Inflammatory macrophage treated with lipopolysaccharide for 1 hour (primary cell): ENCODE data around the gene EPB41L2.
A peak's percentile ranks its signal among the peaks of the same experiment; 100 is the strongest.

Experiments used
- DNase-seq, 2 donors: peaks; one replicate each; pipeline ENCODE4 v3.0.0-alpha.2; 2020 to 2022

Gene EPB41L2

DNA sequence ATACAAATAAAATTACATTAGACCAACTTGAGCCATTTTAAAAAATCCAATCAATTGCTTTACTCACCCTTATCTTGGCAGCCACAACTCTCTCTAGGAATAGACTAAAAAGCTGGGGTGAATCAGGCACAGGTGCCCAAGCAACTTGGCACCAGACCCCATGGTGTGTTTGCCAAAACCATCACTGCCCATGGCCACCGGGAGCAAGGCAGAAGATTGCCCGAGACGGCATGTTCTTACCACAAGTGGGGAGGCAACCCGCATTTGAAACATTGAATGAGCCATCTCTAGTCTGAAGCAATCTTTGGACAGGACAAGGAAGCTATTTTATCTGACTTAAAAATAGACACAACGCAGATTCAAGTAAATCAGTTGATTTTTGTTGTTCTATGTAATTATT is 166.8 kb downstream of the EPB41L2 start:
- DNase-seq = no peak

DNA sequence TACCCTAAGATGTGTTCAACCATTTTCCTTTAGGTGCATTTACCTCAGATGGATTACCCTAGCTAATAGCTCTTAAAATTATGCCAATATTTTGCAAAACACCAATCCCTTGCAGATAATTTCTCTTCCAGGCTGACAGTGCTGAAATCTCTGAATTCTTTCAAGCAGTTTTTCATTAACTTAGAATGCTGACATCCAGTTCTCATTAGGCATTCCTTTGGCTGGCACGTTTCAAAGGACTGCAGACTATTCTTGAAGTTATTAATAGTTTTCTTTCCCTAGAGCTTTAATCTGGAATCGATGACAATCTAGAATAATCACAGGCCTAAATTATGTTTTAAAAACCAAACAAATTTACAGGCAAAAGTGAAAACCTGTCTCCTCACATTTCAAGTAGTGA is 167.5 kb downstream of the EPB41L2 start:
- no peak for DNase-seq

DNA sequence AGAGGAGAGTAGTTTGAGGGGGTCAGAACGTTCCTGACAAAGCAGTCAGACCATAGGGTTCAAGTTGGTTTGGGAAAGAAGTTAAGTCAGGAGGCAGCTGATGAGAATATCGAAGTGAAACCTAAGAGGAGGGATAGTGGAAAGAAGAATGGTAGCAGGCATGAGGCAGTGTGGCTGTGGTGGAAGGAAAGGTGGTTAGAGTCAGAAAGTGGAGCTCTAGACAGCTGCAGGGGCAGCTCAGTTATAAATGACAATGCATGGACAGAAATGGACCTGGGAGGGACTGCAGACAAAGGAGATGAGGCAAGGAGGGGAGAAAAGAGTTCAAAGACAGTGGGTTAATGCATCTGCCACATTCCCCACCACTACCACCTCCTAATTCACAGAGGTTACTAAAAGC is 169.3 kb downstream of the EPB41L2 start:
- no peak for DNase-seq

DNA sequence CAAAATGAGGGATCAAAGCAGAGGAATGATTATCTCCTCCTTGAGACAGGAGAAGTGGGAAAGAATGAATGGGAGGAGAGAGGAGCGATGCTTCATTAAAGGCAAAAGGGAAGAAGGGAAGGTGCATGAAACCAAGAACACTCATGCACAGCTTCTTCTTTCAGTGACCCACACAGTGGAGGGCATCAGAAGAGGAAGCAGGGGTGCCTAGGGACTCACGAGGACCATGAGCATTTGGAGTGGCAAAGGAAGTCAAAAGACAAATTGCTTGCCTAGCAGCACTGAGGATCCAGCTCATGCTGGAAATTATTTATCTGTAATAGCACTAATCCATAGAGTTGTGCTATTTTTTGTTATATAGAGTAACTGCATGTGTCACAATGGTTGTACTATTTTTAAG is 169.8 kb downstream of the EPB41L2 start:
- peak; percentile 44 to 59 for DNase-seq

DNA sequence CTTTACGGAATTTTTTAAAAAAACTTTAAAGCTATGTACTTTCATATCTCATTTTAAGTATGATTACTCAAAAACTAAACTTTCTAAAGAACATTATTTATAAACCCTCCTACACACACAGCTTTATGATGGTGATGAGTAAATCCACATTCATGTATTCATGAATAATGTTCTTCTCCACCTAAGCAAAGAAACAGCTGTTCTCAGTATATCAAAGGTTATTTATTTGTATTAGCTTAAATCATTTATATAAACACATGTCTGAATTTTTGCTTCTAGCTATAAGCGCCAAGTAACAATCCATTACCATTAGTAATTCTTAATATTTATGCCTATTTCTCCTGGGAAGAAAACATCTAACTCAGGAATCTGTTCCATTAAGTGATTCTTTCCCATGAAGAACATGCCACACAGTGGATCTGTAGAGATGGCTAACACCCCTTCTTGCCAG is 172.5 kb downstream of the EPB41L2 start:
- peak; percentile 20 to 65 for DNase-seq

DNA sequence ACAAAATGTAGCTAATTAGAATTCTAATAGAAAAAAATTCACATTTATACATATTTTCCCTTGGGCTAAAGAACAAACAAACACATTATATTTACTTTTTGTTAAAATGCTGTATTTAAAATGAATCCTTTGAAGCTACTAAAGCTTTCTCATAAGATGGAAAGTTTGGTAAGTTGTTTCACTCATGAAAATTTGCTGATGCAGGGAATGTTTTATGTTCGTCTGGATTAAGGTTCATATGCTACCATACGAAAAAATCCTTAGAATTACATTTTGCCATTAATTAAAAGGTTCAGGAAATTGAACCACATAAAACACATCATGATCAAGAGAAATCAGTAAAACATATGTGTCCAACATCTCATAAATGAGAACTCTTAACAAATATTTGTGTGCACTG is 173.6 kb downstream of the EPB41L2 start:
- no peak for DNase-seq

DNA sequence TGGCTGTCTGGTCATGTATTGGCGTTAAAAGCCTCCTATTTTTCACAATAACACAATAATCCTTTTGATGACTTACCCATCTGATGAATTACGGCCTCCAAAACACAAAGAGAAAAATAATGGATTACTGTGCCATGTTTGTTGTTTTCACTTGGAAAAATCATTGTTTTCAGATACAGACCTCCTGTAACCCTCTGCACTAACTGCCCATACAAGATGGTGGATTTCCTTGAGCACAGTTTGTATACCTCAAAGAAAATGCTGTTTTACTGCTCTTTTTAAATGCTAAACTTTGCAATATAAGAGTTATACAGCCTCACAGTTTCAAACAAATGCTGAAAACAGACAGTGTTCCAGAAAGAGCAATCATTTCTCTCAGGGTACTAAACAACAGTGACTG is 174.8 kb downstream of the EPB41L2 start:
- DNase-seq = no peak

DNA sequence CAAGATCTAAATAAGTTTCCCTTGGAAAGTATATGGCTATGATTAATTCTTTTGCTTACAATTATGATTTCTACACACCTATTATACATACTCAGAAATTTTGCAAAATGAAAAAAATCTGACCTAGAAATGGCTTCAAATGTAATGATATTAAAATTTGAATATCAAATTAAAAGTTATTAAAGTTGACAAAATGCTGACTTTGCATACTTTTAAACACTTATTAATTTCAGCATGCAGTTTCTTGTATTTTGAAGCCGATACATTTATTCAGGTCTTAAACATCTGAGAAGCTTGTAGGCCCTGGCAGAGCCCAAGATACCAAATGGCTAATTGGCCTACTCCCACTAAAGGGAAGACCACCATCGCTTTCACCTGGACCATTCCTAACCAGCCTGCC is 176.1 kb downstream of the EPB41L2 start:
- DNase-seq = no peak

DNA sequence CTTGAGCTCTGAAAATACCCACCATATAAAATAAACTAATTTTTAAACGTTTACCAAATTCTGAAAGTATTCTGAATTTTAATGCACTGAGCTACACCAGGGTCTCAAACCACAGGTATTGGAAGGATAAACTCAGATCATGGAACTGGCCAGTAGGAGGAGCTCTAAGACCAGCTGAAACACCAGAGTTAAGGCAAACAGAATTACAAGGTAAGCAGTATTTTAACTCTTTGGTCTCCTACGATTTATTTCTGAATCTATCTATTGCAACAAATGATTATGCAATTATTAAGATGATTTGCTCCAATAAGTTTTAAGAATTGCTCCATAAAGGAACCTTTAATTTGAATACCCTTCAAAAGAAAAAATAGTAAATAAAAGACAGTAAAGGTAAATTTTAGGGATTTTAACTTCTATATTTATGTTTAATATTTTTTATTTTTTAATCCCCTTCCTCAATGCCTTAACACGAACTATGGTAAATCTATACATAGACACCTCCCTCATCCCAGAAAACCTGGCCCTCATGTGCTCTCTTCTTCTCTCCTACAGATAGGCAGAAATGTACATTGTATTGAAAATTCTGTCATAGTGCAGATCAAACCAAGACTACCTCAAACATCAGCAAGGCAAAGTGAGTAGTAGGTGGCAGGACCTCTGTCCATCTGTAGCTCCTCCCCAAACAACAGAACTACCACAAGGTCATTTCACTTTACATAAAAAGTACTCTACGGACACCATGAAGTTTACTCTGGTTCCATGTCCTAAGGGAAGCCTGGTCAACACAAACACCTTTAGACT is 177.5 kb downstream of the EPB41L2 start:
- peak; percentile 60 to 92 for DNase-seq

DNA sequence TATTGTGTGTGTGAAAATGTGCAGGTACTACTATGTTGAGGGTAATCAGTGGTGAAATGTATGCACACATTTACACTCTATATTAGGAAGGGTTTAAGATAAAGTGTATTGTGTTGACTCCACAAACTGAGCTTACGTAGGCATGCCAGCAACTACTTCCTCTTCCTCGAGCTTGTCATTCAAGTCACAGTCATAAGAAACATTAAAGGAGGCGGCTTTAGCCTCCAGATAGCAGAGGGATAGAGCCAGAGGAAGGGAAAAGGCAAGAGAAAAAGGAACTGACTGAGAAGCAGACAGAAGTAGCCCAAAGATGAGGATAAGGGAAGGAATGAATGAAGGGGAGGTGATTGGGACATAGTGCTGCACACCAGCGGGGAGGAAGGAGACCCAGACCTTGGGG is 180.7 kb downstream of the EPB41L2 start:
- DNase-seq = peak; percentile 31 to 49

DNA sequence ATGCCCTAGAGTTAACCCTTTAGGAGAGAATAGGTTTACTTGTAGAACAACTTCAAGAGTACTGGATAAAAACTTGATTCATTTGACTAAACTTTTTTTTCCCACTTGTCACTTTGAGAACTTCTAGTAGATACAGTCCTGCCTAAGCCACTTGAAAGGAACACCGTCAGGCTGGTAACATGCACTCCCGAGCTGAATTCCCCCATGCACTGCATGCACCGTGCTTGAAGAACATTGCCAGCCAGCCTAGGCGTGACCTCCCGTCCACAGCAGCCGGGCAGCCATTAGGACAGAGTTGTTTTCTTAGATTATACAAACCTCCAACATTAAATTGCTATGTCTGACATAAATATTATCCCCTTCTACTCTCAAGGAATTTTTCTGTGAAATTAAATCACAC is 183.2 kb downstream of the EPB41L2 start:
- no peak for DNase-seq

DNA sequence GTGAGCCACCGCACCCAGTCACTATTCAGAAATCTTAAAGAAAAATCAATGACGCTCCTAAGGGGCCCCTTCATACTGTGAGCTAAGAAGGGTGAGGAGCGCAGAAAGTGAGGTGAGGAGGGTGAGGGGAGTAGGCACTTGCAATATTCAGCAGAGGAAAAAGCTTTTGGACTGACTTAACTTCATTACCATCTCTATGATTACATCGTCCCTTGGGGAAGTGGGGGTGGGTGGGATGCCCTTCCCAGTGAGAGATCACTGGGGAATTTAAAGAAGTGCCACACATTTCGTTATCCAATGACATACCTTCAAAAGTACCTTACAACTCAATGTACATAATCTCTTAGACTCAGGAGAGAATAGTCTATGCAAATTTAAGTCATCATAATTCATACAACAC is 189.3 kb downstream of the EPB41L2 start:
- peak; percentile 10 to 35 for DNase-seq

DNA sequence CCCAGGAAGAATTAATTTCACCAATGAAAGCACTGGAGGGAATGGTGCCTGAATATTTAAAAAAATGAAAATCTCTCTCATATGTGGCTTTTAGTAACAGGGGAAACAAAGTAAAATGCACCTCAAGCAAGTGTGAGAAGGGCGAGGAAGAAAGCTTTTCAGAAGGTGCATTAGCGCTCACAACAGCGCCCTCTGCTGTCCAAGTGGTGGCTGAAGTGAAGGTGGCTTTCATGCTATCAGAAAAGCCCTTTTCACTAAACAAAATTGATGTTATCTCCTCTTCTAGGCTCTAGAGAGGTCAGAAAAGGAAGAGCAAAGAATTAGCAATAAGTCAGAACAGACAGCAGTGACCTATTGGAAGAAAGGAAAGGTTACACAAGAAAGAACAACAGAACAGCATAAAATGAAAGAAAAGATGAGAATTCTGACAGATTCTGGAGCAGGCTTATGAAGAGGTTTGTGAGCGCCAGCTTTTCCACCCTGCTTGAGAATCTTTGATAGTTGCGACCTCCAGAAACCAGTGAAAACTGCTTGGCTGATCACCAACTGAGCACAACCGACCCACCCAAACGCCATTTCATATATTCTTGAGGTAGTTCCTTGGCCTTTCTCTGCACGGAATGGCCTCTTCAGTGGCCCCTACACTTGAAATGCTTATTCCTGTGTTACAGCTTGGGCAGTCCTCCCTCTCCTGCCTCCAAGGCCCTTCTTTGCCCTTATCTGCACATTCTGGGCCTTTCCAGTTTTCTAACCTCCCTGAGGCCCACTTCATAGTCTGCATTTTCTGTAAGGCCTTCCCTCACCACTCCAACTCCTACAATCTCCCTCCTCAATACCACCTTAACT is 190.6 kb downstream of the EPB41L2 start:
- peak; percentile 3 to 69 for DNase-seq

DNA sequence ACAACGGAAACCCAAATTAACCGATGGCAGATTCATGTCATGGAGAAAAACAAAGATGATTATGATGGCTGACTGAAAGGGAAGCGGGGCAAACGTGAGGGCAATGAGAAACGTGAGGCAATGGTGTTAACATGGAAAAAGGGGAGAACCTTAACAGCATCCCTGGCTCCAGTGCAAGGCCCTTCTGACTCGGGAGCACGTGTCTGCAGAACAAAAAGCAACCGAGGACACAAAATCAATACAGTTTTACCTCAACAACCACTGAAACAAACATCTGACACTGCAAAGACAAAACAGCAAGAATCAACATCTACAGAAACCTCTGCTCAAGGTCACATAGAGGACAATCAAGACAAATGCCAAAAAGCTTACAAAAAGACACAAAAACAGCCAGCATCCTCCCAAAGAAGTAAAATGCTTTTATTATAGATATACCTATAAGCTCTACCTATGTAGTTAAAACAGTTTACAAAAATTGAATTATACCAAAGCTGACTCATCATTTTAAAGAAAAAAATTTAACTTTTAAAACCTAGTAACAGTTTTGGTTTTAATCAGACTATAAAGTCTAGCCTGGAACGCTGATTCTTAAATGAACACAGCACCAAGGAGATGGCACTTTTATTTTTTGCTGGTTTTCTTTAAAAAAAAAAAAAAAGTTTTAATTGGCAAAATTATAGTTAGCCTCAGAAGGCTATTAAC is 192.7 kb downstream of the EPB41L2 start:
- no peak for DNase-seq

DNA sequence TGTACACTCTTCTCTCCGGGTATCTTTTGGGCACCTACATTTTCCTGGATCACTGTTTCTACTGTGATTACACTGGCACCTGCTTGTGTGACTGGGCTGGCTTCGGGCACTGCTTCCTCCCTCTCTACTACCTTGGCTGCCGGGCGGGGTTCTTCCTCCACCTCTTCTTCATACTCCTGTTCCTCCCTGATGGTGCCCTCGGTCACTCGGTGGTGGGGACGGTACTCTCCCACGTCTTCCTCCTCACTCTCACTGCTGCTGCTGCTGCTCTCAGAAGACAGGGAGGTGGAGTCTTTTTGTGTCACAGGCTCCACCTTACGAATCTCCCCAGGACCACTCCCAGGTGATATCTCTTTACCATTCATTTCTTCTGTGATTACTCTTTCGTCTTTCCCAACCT is 193.4 kb downstream of the EPB41L2 start:
- no peak for DNase-seq

DNA sequence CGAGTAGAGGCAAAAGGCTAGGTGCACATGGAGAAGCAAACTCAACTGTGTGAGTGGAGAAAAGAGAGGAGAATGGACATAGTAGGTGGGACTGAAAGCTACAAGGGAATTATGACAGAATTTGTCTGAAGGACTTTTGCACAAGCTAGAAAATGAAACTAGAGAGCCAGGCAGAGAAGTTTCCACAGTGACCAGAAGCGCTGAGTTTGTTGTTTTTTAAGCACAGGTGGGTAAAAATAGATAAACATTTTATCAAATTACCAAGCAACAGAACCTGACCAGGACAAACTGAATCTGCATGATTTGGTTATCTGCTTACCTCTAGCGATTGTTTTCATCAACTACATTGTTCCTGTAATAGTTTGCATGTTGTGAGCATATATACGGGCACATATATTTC is 197.3 kb downstream of the EPB41L2 start:
- DNase-seq = no peak

DNA sequence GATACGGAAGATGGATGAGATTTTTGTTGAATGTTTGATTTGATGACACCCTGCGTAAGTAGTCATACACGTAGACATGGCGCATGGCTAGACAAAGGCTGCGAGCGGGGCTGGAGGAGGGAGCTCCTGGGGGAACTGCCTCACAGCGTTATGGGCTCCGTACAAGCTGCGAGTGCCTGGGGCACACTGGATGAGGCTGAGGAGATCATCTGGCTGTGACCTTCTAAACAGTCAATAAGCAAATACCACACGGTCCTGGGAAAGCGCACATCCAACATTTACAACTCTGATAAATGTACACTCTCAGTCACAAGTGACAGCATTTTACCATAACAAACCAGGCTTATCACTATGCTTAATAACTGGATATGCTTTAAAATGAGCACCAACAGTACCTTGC is 198.7 kb downstream of the EPB41L2 start:
- no peak for DNase-seq

DNA sequence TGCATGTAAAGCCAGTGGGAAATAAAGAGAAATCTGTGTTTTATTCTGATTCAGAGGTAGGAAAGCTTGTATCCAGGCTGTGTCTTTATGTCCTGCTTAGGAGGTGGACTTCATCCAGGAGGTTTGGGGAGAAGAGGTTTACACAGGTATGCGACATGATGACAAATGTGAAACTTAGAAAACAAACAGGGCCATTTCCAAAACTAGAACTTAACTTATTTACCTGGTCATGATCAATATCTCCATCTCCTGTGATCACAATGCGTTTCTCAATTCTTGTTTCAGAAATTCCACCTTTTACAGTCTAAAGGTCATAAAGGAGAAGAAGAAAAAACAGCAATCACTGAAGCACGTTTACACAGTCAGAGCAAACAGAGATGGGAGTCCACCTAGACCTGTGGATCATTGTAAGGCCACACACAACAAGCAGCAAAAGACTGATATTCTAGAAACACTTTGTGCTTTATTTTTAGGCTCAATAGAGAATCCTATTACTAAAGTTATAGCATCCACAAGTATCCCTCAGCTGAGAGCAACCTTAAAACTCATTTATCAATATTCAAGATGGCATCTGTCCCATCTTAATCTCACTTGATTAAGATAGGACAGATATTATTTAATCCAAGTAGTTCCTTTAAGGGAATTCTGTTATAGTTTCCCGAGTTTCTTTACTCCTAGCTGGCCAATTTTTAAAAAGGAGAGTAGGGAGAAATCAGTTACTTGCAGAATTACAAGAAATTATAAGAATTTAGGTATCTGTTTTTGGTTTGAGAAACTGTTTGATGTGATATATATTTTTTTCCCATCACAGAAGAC is 199.4 kb downstream of the EPB41L2 start:
- DNase-seq = no peak

DNA sequence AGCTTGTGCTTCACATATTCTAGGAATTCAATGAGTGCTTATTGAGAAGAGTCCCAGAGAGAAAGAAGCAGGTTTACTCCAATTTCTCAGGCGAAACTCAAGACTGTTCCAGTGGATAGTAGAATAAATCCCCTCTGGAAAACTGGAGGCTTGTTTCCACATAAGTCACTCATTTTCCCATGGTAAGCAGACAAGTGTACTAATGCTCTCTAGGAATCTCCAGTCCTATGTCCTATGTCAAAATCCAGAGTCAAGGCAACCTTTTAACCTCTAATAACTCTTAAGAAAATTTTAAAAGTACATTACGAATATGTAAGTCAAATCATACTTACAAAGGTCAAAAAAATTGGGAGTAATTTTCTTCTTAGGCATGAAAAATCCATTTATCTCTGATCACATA is 200.7 kb downstream of the EPB41L2 start:
- DNase-seq = no peak

DNA sequence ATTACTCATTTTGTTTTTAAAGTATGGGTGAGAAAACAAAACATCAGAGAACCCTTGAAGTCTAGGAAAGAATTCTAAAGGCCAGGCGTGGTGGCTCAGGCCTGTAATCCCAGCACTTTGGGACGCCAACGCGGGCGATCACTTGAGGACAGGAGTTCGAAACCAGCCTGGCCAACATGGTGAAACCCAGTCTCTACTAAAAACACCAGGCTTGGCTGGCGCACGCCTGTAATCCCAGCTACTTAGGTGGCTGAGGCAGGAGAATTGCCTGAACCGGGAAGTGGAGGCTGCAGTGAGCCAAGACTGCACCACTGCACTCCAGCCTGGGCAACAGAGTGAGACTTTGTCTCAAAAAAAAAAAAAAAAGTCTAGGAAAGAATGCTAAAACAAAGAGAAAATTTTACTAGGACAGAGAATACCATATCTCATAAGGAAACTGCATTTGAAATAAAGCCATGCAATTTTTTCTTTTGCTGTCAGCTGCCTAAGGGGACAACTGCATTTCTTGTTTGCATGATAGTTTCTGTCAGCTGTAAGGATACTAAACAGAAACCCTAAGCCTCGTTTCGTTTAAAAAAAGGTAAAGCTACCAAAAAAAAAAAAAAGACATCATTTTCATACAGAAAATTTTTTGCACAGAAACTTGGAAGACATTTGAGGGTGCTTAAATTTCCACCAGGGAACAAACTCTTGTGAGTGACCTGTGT is 203.7 kb downstream of the EPB41L2 start:
- DNase-seq = no peak

DNA sequence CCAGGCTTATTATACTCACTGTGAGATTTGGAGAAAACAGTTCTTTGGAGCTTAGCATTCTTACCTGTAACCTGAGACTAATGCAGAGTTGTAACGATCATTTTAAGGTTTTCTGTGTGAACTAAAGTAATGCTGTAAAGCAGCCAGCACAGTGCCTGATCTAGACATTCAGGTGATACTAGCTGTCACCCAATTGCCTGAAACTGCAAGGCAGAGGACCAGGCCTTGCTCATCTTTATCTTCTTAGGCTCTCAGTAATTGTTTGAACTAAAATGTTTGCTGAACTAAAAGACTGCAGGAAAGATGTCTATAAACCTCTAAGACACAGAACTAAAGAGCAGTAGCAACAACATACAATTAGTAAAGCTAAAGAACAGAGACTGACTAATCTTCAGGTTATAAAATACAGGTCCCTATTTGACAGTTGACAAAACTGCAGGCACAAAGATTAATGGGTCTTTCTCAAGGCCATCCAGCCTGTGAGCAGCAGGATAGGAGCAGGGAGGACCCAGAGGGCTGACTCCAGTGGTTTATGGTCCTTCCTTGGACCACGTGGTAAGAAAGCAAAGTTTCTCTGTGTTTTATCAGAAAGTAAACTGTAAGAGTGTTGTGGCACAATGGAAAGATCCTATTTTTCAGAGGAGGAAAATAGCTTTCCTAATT is 204.4 kb downstream of the EPB41L2 start:
- DNase-seq = no peak
